H1 (cell line): ENCODE data around the gene RPS6KA4. TPM values are rescaled to one million over a fixed set of nuclear protein-coding genes. Genes with fewer than 3 reads are reported as not detected.

Source experiments
- ASH2L ChIP-seq: fragments of 200-600, 300-600 bp; sonication (generic); IDR thresholded peaks from one replicate; pipeline ENCODE4 v1.7.1; 2017; ENCODE audit warnings: low read length
- ATF3 ChIP-seq: IDR thresholded peaks from 2 replicates; pipeline ENCODE4 v1.6.1; 2011; ENCODE audit warnings: low read depth, mild to moderate bottlenecking, low read length; ENCODE audit not compliant: insufficient read depth
- BCL11A ChIP-seq, 2 experiments: IDR thresholded peaks; one replicate each; pipeline ENCODE4 v1.6.1; 2011; ENCODE audit warnings: low read depth in 2 of 2, low read length in 2 of 2, mild to moderate bottlenecking in 2 of 2
- BRCA1 ChIP-seq: IDR thresholded peaks from 2 replicates; pipeline ENCODE4 v1.6.1; 2012; ENCODE audit warnings: low read depth, low read length, improper control_type of control experiment
- CBX5 ChIP-seq: fragments of 300-800, 300-1000 bp; sonication (generic); IDR thresholded peaks from 2 replicates; pipeline ENCODE4 v1.7.1; 2016; ENCODE audit warnings: antibody characterized with exemption, low read length, low read depth
- CTBP2 ChIP-seq: IDR thresholded peaks from 2 replicates; pipeline ENCODE4 v1.7.0; 2011; ENCODE audit warnings: borderline replicate concordance, mild to moderate bottlenecking, moderate library complexity, mixed read lengths, low read length; ENCODE audit not compliant: insufficient read depth, insufficient read length
- E2F6 ChIP-seq: IDR thresholded peaks from 2 replicates; pipeline ENCODE4 v1.6.1; 2012; ENCODE audit warnings: inconsistent platforms
- EGR1 ChIP-seq: IDR thresholded peaks from 2 replicates; pipeline ENCODE4 v1.6.1; 2011; ENCODE audit warnings: low read depth, low read length, borderline replicate concordance
- EP300 ChIP-seq, 2 experiments: IDR thresholded peaks; 1 replicate in 1 of 2; 2 replicates in 1 of 2; pipeline ENCODE4 v1.6.1; 2011 to 2012; ENCODE audit warnings: low read depth in 2 of 2, low read length in 2 of 2, mild to moderate bottlenecking in 2 of 2, borderline replicate concordance in 1 of 2, inconsistent platforms in 1 of 2, moderate library complexity in 1 of 2
- GABPA ChIP-seq: IDR thresholded peaks from 2 replicates; pipeline ENCODE4 v1.6.1; 2011; ENCODE audit warnings: mild to moderate bottlenecking, low read length, moderate library complexity, borderline replicate concordance; ENCODE audit not compliant: insufficient read depth
- GTF2F1 ChIP-seq: IDR thresholded peaks from 2 replicates; pipeline ENCODE4 v1.6.1; 2012; ENCODE audit warnings: low read depth, low read length, improper control_type of control experiment, borderline replicate concordance
- HDAC6 ChIP-seq: IDR thresholded peaks from one replicate; pipeline ENCODE4 v1.7.1; 2012; ENCODE audit warnings: low read depth, mild to moderate bottlenecking, inconsistent platforms, low read length, moderate library complexity
- JUN ChIP-seq: IDR thresholded peaks from 2 replicates; pipeline ENCODE4 v1.6.1; 2011; ENCODE audit warnings: low read depth, mild to moderate bottlenecking, improper control_type of control experiment, low read length
- KDM1A ChIP-seq: fragments of 200-600, 300-600 bp; sonication (generic); IDR thresholded peaks from 2 replicates; pipeline ENCODE4 v1.7.1; 2016; ENCODE audit warnings: mild to moderate bottlenecking, low read length, borderline replicate concordance
- MAX ChIP-seq: IDR thresholded peaks from 2 replicates; pipeline ENCODE4 v1.6.1; 2012; ENCODE audit warnings: inconsistent platforms
- NANOG ChIP-seq: IDR thresholded peaks from 2 replicates; pipeline ENCODE4 v1.6.1; 2011; ENCODE audit warnings: low read length, low read depth, mild to moderate bottlenecking, inconsistent platforms; ENCODE audit not compliant: insufficient read depth, poor library complexity, severe bottlenecking
- POLR2AphosphoS5 ChIP-seq: IDR thresholded peaks from 2 replicates; pipeline ENCODE4 v1.6.1; 2011; ENCODE audit warnings: low read depth, low read length
- RFX5 ChIP-seq: IDR thresholded peaks from 2 replicates; pipeline ENCODE4 v1.6.1; 2011; ENCODE audit warnings: low read depth, low read length, improper control_type of control experiment, borderline replicate concordance
- SP4 ChIP-seq: IDR thresholded peaks from 2 replicates; pipeline ENCODE4 v1.6.1; 2012; ENCODE audit warnings: low read length, inconsistent platforms
- TEAD4 ChIP-seq: IDR thresholded peaks from 2 replicates; pipeline ENCODE4 v1.6.1; 2012; ENCODE audit warnings: low read depth, low read length, inconsistent platforms, mixed read lengths
- USF2 ChIP-seq: IDR thresholded peaks from 2 replicates; pipeline ENCODE4 v1.6.1; 2011; ENCODE audit warnings: low read length, improper control_type of control experiment
- polyA plus RNA-seq, 7 experiments: library from polyadenylated mRNA; depleted of rRNA in 3 of 7; stranded (reverse) in 5 of 7; unstranded in 2 of 7; fragments of >200 nt in 5 of 7; fragments of 200-250 nt in 2 of 7; gene quantifications; 1 replicate in 5 of 7; 2 replicates in 1 of 7; 4 replicates in 1 of 7; pipeline versions ENCODE4 v1.2.1 to v1.2.3, GENCODE V29; 2011 to 2013; ENCODE audit warnings: missing spikeins in 2 of 7, mixed read lengths in 2 of 7
- total RNA-seq: library from RNA; stranded (reverse); fragmentation: NEBNext Ultra II Directional; extraction: Animal tissue kit (Norgen Biotek cat#: 25700); gene quantifications from 2 replicates; pipeline ENCODE4 v1.2.1, GENCODE V29; 2021

RPS6KA4 gene
- total and polyA plus RNA-seq, 2 of the 8 experiments (the other 6 are each of a cell fraction or from before 2014, with no cell fraction given) = 8.2 to 12.6 TPM

- no peak for TF ChIP-seq POLR2AphosphoS5
- TF ChIP-seq BRCA1 = no peak
- TF ChIP-seq EP300 (IDR thresholded peaks at IDR 0.05; ENCODE audit: borderline replicate concordance in 1 of 2, low read depth in 2 of 2, low read length in 2 of 2) = no peak
- TF ChIP-seq SP4 = 0 out of 2 replicates have a peak, but pooled peaks have one; percentile 14
- TF ChIP-seq CTBP2 = no peak
- TF ChIP-seq TEAD4 = no peak
- TF ChIP-seq RFX5 = no peak
- TF ChIP-seq BCL11A (IDR thresholded peaks at IDR 0.05; ENCODE audit: low read depth in 2 of 2, low read length in 2 of 2) = no peak
- TF ChIP-seq CBX5 = no peak
- TF ChIP-seq MAX = peak; percentile 59; the same call in 1 of the 2 replicates
- TF ChIP-seq GTF2F1 = no peak
- TF ChIP-seq ASH2L = peak; percentile 37
- TF ChIP-seq KDM1A = no peak
- no peak for TF ChIP-seq USF2
- TF ChIP-seq NANOG = no peak
- peak; percentile 69 for TF ChIP-seq E2F6
- no peak for TF ChIP-seq EGR1
- TF ChIP-seq ATF3 = no peak
- no peak for TF ChIP-seq JUN
- TF ChIP-seq GABPA = no peak
- no peak for TF ChIP-seq HDAC6
Measured at GRCh38 chr11:64358907-64359711, at the start of gene RPS6KA4 (continued).
